Keratinocyte (primary cell): ENCODE results near the gene CACNB4. TPM values are rescaled to one million over a fixed set of nuclear protein-coding genes. Genes with fewer than 3 reads are reported as not detected.
A peak's percentile ranks its signal among the peaks of the same experiment; 100 is the strongest.

Source experiments
- DNase-seq: peaks from one replicate; pipeline ENCODE4 v3.0.0-alpha.2; 2011; ENCODE audit warnings: low read depth, missing footprints, low spot score
- FAIRE-seq: peaks from 2 replicates; lab custom pipeline; 2011; peaks lifted over from hg19 to GRCh38; lab: Jason Lieb, UNC
- H2AFZ ChIP-seq: 2 replicates; pipeline ENCODE4 v1.6.0; 2012; ENCODE audit warnings: low read length, control low read depth, inconsistent platforms; ENCODE audit not compliant: control insufficient read depth
- H3K27ac ChIP-seq: 2 replicates; pipeline ENCODE4 v1.5.1; 2011; ENCODE audit warnings: low read length; ENCODE audit not compliant: control insufficient read depth, insufficient read depth
- H3K27me3 ChIP-seq: 3 replicates; pipeline ENCODE4 v1.6.0; 2011; ENCODE audit warnings: low read length; ENCODE audit not compliant: control insufficient read depth, insufficient read depth; ENCODE audit errors: extremely low read depth
- H3K36me3 ChIP-seq, 2 experiments: 2 replicates in 1 of 2; 3 replicates in 1 of 2; pipeline ENCODE4 v1.5.1; 2011; ENCODE audit warnings: low read length in 2 of 2, mild to moderate bottlenecking in 1 of 2; ENCODE audit not compliant: control insufficient read depth in 2 of 2, insufficient read depth in 2 of 2; ENCODE audit errors: extremely low read depth in 1 of 2
- H3K4me1 ChIP-seq: 3 replicates; pipeline ENCODE4 v1.5.1; 2011; ENCODE audit warnings: low read length; ENCODE audit not compliant: control insufficient read depth, insufficient read depth; ENCODE audit errors: extremely low read depth
- H3K4me2 ChIP-seq: 3 replicates; pipeline ENCODE4 v1.6.0; 2011; ENCODE audit warnings: low read depth, low read length; ENCODE audit not compliant: control insufficient read depth, insufficient read depth; ENCODE audit errors: extremely low read depth
- H3K4me3 ChIP-seq, 3 experiments: fragments of 200-600 bp in 1 of 3; sonication (generic) in 1 of 3; 2 replicates in 2 of 3; 3 replicates in 1 of 3; pipeline ENCODE4 v1.5.1; 2011 to 2016; ENCODE audit warnings: low read length in 3 of 3, mild to moderate bottlenecking in 3 of 3, control low read depth in 2 of 3, inconsistent platforms in 1 of 3, low read depth in 1 of 3, mixed read lengths in 1 of 3, mixed run types in 1 of 3, moderate library complexity in 1 of 3; ENCODE audit not compliant: control insufficient read depth in 2 of 3, insufficient read depth in 2 of 3; ENCODE audit errors: extremely low read depth in 1 of 3
- H3K79me2 ChIP-seq: 2 replicates; pipeline ENCODE4 v1.6.0; 2012; ENCODE audit warnings: low read length; ENCODE audit not compliant: control insufficient read depth, insufficient read depth
- H3K9ac ChIP-seq: 3 replicates; pipeline ENCODE4 v1.6.0; 2011; ENCODE audit warnings: low read length; ENCODE audit not compliant: control insufficient read depth, insufficient read depth; ENCODE audit errors: extremely low read depth
- H3K9me1 ChIP-seq: 3 replicates; pipeline ENCODE4 v1.6.0; 2011; ENCODE audit warnings: low read length; ENCODE audit not compliant: control insufficient read depth, insufficient read depth; ENCODE audit errors: extremely low read depth
- H3K9me3 ChIP-seq: 2 replicates; pipeline ENCODE4 v1.5.1; 2012; ENCODE audit warnings: low read depth, low read length; ENCODE audit not compliant: control insufficient read depth
- H4K20me1 ChIP-seq: 3 replicates; pipeline ENCODE4 v1.6.0; 2011; ENCODE audit warnings: low read length; ENCODE audit not compliant: control insufficient read depth, insufficient read depth; ENCODE audit errors: extremely low read depth
- EZH2 ChIP-seq: IDR thresholded peaks from one replicate; pipeline ENCODE4 v1.6.1; 2012; ENCODE audit warnings: inconsistent platforms, mild to moderate bottlenecking, low read length, moderate library complexity
- dilution Hi-C: fragments of 300-500 bp; cut with MboI; formaldehyde crosslinking; loops from one replicate; pipeline ENCODE4 v1.7.0; 2020; ENCODE audit warnings: low sequenced_read_pairs; ENCODE audit not compliant: extremely low pct_ligation_motif_present
- polyA plus RNA-seq, 5 experiments: library from polyadenylated mRNA; depleted of rRNA in 3 of 5; stranded (reverse) in 3 of 5; stranded (forward) in 1 of 5; unstranded in 1 of 5; fragments of >200 nt; gene quantifications; 1 replicate in 1 of 5; 2 replicates in 3 of 5; 3 replicates in 1 of 5; pipeline versions ENCODE4 v1.2.1 to v1.2.3, GENCODE V29; 2011 to 2012; ENCODE audit warnings: missing spikeins in 2 of 5, low read depth in 1 of 5, low replicate concordance in 1 of 5
- TF ChIP-seq, protein P1 (sequence below), 3 experiments: IDR thresholded peaks in 1 of 3; conservative IDR thresholded peaks in 1 of 3; optimal IDR thresholded peaks in 1 of 3; 2 replicates in 2 of 3; 3 replicates in 1 of 3; pipeline versions ENCODE3 to v1.5.1; 2011; ENCODE audit warnings: low read length in 3 of 3, mild to moderate bottlenecking in 3 of 3, moderate library complexity in 2 of 3, control low read depth in 1 of 3, inconsistent platforms in 1 of 3; ENCODE audit not compliant: insufficient read depth in 2 of 3; ENCODE audit errors: extremely low read depth in 1 of 3

CACNB4 gene
- polyA plus RNA-seq, 1 donor (not counting 4 experiments of a cell fraction or from before 2014, with no cell fraction given), result 0.30 TPM

DNA sequence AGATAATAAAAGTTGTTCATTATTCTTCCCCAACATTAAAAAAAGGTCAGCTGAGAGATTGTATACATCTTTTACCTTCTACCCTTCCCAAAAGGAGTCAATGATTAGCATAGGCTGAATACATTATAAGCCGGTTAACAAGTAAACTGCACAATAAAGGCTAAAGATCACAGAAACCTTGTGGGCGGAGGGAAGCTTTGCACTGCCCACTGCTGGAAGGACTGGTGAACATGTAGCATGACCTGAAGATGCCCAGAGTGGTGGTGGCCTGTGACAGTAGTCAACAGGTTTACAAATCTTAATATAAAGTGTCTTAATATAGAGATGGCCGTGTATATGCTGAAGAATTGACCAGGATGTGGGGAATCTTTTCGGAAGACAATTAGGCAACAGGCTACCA, 306.3 kb downstream of the CACNB4 start:
- H4K20me1 ChIP-seq, result no peaks in the 10 kb centered on the region
- H3K4me1 ChIP-seq, result no peaks in the 10 kb centered on the region
- TF ChIP-seq, protein P1, sequence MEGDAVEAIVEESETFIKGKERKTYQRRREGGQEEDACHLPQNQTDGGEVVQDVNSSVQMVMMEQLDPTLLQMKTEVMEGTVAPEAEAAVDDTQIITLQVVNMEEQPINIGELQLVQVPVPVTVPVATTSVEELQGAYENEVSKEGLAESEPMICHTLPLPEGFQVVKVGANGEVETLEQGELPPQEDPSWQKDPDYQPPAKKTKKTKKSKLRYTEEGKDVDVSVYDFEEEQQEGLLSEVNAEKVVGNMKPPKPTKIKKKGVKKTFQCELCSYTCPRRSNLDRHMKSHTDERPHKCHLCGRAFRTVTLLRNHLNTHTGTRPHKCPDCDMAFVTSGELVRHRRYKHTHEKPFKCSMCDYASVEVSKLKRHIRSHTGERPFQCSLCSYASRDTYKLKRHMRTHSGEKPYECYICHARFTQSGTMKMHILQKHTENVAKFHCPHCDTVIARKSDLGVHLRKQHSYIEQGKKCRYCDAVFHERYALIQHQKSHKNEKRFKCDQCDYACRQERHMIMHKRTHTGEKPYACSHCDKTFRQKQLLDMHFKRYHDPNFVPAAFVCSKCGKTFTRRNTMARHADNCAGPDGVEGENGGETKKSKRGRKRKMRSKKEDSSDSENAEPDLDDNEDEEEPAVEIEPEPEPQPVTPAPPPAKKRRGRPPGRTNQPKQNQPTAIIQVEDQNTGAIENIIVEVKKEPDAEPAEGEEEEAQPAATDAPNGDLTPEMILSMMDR (optimal IDR thresholded peaks at IDR 0.05 in 1 of 3, IDR thresholded peaks at IDR 0.05 in 1 of 3, conservative IDR thresholded peaks at IDR 0.05 in 1 of 3; ENCODE audit: extremely low read depth in 1 of 3, insufficient read depth in 2 of 3, low read length in 3 of 3), result peak in 1 of 3 experiments; percentile 6
- no peak for TF ChIP-seq EZH2
- no peaks in the 10 kb centered on the region for H3K79me2 ChIP-seq
- no peak overlapping the region for H3K4me3 ChIP-seq
- no peaks in the 10 kb centered on the region for H3K9me3 ChIP-seq
- no peak overlapping the region for H3K9ac ChIP-seq
- no peaks in the 10 kb centered on the region for H3K9me1 ChIP-seq
- no peaks in the 10 kb centered on the region for H3K27me3 ChIP-seq
- no peaks in the 10 kb centered on the region for H3K36me3 ChIP-seq
- H3K27ac ChIP-seq, result no peak overlapping the region
- no peak overlapping the region for H3K4me2 ChIP-seq
- H2AFZ ChIP-seq, result no peak overlapping the region
- dilution Hi-C loops, result no loop called here
- DNase-seq (no peak), FAIRE-seq (no peak)

DNA sequence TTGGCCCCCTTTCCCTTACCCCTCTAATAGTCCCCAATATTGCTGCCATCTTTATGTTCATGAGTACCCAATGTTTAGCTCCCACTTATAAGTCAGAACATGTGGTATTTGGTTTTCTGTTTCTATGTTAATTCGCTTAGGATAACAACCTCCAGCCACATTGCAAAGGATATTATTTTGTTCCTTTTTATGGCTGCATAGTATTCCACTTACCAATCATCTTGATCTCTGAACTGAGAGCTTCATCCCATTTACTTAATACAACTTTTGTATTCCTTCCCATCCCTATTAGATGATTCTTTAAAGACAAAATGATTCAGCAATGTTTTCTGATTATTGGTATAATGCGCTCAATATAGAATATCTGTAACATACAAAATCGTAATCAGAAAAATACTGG, 307.3 kb downstream of the CACNB4 start:
- H3K9me3 ChIP-seq, result no peaks in the 10 kb centered on the region
- TF ChIP-seq EZH2, result no peak
- TF ChIP-seq, protein P1 (optimal IDR thresholded peaks at IDR 0.05 in 1 of 3, IDR thresholded peaks at IDR 0.05 in 1 of 3, conservative IDR thresholded peaks at IDR 0.05 in 1 of 3; ENCODE audit: extremely low read depth in 1 of 3, insufficient read depth in 2 of 3, low read length in 3 of 3), result no peak
- no peaks in the 10 kb centered on the region for H4K20me1 ChIP-seq
- dilution Hi-C loops, result no loop called here
- H3K36me3 ChIP-seq, result no peaks in the 10 kb centered on the region
- no peak overlapping the region for H3K4me3 ChIP-seq
- DNase-seq, result no peak
- H3K4me1 ChIP-seq, result no peaks in the 10 kb centered on the region
- no peaks in the 10 kb centered on the region for H3K79me2 ChIP-seq
- no peaks in the 10 kb centered on the region for H3K27me3 ChIP-seq
- no peak overlapping the region for H3K9ac ChIP-seq
- H3K27ac ChIP-seq, result no peak overlapping the region
- H3K4me2 ChIP-seq, result no peak overlapping the region
- no peak for FAIRE-seq
- no peaks in the 10 kb centered on the region for H3K9me1 ChIP-seq
- H2AFZ ChIP-seq, result no peak overlapping the region
